PC-9 (cell line): ENCODE data around the gene ADGRE3. TPM values are rescaled to one million over a fixed set of nuclear protein-coding genes. Genes with fewer than 3 reads are reported as not detected.

Source experiments
- BruUV-seq: library from RNA; stranded (reverse); fragments of 400-500 nt; replicated peaks from 2 replicates; lab custom pipeline; 2021; lab: Mats Ljungman, UMichigan
- CTCF ChIA-PET: fragments of 300-600 bp; sonication (Branson Sonifier 250); formaldehyde crosslinking; loops from one replicate; lab custom pipeline; 2022; ENCODE audit warnings: antibody characterized with exemption; lab: Charles Lee
- POLR2A ChIA-PET: fragments of 300-600 bp; sonication (Branson Sonifier 250); formaldehyde crosslinking; loops from one replicate; lab custom pipeline; 2022; ENCODE audit warnings: antibody characterized with exemption; ENCODE audit not compliant: unreplicated experiment; lab: Charles Lee
- DNase-seq, 2 experiments: peaks; one replicate each; pipeline versions ENCODE4 v3.0.0 to v3.0.0-alpha.2; 2015 to 2022; ENCODE audit warnings: mixed read lengths in 1 of 2
- H2AFZ ChIP-seq: fragments of 200-600 bp; sonication (generic); 2 replicates; pipeline ENCODE4 v1.8.1; 2017; ENCODE audit warnings: antibody characterized with exemption
- H3F3A ChIP-seq: fragments of 200-600 bp; sonication (generic); 2 replicates; pipeline ENCODE4 v1.8.1; 2017; ENCODE audit warnings: antibody characterized with exemption, mild to moderate bottlenecking, low read depth; ENCODE audit not compliant: insufficient read depth
- H3K27ac ChIP-seq: fragments of 200-600 bp; sonication (generic); 2 replicates; pipeline ENCODE4 v1.6.1; 2016; ENCODE audit warnings: mixed run types
- H3K27me3 ChIP-seq: fragments of 200-600 bp; sonication (generic); 2 replicates; pipeline ENCODE4 v1.6.1; 2016; ENCODE audit warnings: low read depth, mixed run types; ENCODE audit not compliant: insufficient read depth
- H3K36me3 ChIP-seq: fragments of 200-600 bp; sonication (generic); 2 replicates; pipeline ENCODE4 v1.6.1; 2016; ENCODE audit warnings: low read depth, mixed run types
- H3K4me1 ChIP-seq: fragments of 200-600 bp; sonication (generic); replicated peaks from 2 replicates; pipeline ENCODE4 v1.6.1; 2016; ENCODE audit warnings: mixed run types; ENCODE audit not compliant: insufficient read depth
- H3K4me2 ChIP-seq: fragments of 200-600 bp; sonication (generic); 2 replicates; pipeline ENCODE4 v1.6.1; 2017; ENCODE audit warnings: mixed run types
- H3K4me3 ChIP-seq: fragments of 200-600 bp; sonication (generic); 2 replicates; pipeline ENCODE4 v1.6.1; 2016; ENCODE audit warnings: mixed run types
- H3K79me2 ChIP-seq: fragments of 200-600 bp; sonication (generic); 2 replicates; pipeline ENCODE4 v1.6.1; 2017; ENCODE audit warnings: low read depth, mixed run types
- H3K9me2 ChIP-seq: fragments of 200-600 bp; sonication (generic); 2 replicates; pipeline ENCODE4 v1.8.1; 2017; ENCODE audit warnings: mild to moderate bottlenecking; ENCODE audit not compliant: insufficient read depth
- H3K9me3 ChIP-seq: fragments of 200-600 bp; sonication (generic); 2 replicates; pipeline ENCODE4 v1.8.1; 2016; ENCODE audit warnings: low read depth; ENCODE audit not compliant: insufficient read depth
- H4K20me1 ChIP-seq: fragments of 200-600 bp; sonication (generic); 2 replicates; pipeline ENCODE4 v1.8.1; 2017; ENCODE audit not compliant: insufficient read depth
- CTCF ChIP-seq: fragments of 200-600 bp; sonication (generic); conservative IDR thresholded peaks from 2 replicates; pipeline ENCODE4 v1.6.1; 2017; ENCODE audit warnings: mixed run types, antibody characterized with exemption, mild to moderate bottlenecking, moderate library complexity
- EZH2 ChIP-seq: fragments of 200-600 bp; sonication (generic); IDR thresholded peaks from 2 replicates; pipeline ENCODE4 v1.8.0; 2017; ENCODE audit warnings: antibody characterized with exemption, low read depth
- intact Hi-C: fragments of 100-400 bp; cut with micrococcal nuclease; formaldehyde crosslinking; loops from one replicate; pipeline ENCODE4 v1.10.0; 2022; ENCODE audit not compliant: unreplicated experiment
- total RNA-seq: library from RNA; stranded (reverse); gene quantifications from 2 replicates; pipeline ENCODE4 v1.2.3, GENCODE V29; 2021

The ADGRE3 gene
- total RNA-seq, 1 experiment from 2014 or later = not detected

- H3K27me3 ChIP-seq = peaks cover 71% of the 10 kb centered on the region
- no peak for TF ChIP-seq EZH2
- TF ChIP-seq CTCF = no peak
Observed at GRCh38 chr19:14669940-14670339, 4.7 kb downstream of the ADGRE3 start.

GRCh38 chr19:14661372-14661924 is 13.2 kb downstream of the ADGRE3 start:
- Histone ChIP-seq H3K4me2 (no peak overlapping the region), H3F3A (no peaks in the 10 kb centered on the region), H2AFZ (no peak overlapping the region), H3K9me3 (no peaks in the 10 kb centered on the region), H3K36me3 (no peaks in the 10 kb centered on the region), H3K27me3 (peaks cover 16% of the 10 kb centered on the region), H4K20me1 (no peaks in the 10 kb centered on the region), H3K27ac (no peak overlapping the region), H3K4me3 (no peak overlapping the region), H3K4me1 (no peaks in the 10 kb centered on the region), H3K9me2 (no peaks in the 10 kb centered on the region), H3K79me2 (no peaks in the 10 kb centered on the region)
- intact Hi-C loops = no loop called here
- BruUV-seq = no TSS peak
- ChIA-PET POLR2A (no interaction called here), CTCF (no interaction called here)
- TF ChIP-seq EZH2 (no peak), CTCF (no peak)
- no peak for DNase-seq

More at GRCh38 chr19:14669940-14670339, 4.7 kb downstream of the ADGRE3 start:
- Histone ChIP-seq H3K9me3 (no peaks in the 10 kb centered on the region), H3K9me2 (no peaks in the 10 kb centered on the region), H3K79me2 (no peaks in the 10 kb centered on the region), H4K20me1 (no peaks in the 10 kb centered on the region; the same call in 1 of the 2 replicates), H3K4me3 (no peak overlapping the region), H3K36me3 (no peaks in the 10 kb centered on the region), H3K27ac (no peak overlapping the region), H3F3A (peaks cover 8% of the 10 kb centered on the region; the same call in 1 of the 2 replicates), H3K4me1 (no peaks in the 10 kb centered on the region), H2AFZ (no peak overlapping the region), H3K4me2 (no peak overlapping the region)
- no peak for DNase-seq
- POLR2A ChIA-PET = no interaction called here
- intact Hi-C loops = no loop called here
- CTCF ChIA-PET = no interaction called here
- BruUV-seq = no TSS peak

GRCh38 chr19:14659874-14660489 is 14.7 kb downstream of the ADGRE3 start:
- BruUV-seq = no TSS peak
- Histone ChIP-seq H2AFZ (no peak overlapping the region), H3K4me3 (no peak overlapping the region), H3K36me3 (no peaks in the 10 kb centered on the region), H3K4me2 (no peak overlapping the region), H3K27me3 (peaks cover 21% of the 10 kb centered on the region), H3K9me2 (no peaks in the 10 kb centered on the region), H3K79me2 (no peaks in the 10 kb centered on the region), H3F3A (no peaks in the 10 kb centered on the region), H4K20me1 (no peaks in the 10 kb centered on the region), H3K4me1 (no peaks in the 10 kb centered on the region), H3K27ac (no peak overlapping the region), H3K9me3 (no peaks in the 10 kb centered on the region)
- TF ChIP-seq EZH2 = no peak
- TF ChIP-seq CTCF = no peak
- ChIA-PET POLR2A (interaction anchor here (0.5 kb wide), 1 partner anchor 9 kb away, joined by 3 read pairs; no protein-coding TSS in a partner anchor), CTCF (no interaction called here)
- no peak for DNase-seq
- intact Hi-C loops = no loop called here
